ENCODE measurements around the gene PFKP.
A peak's percentile ranks its signal among the peaks of the same experiment; 100 is the strongest.

Gene PFKP

GRCh38 chr10:3043512-3044368 lies 23.6 kb upstream of the PFKP start:
- Histone ChIP-seq H2BK5ac (ENCODE audit: low read length) (no peak overlapping the region), H3K79me2 (ENCODE audit: control insufficient read depth, insufficient read depth, low read length) (no peaks in the 10 kb centered on the region), H3K23ac (ENCODE audit: low read length) (no peak overlapping the region), H3K4me2 (ENCODE audit: low read length) (no peak overlapping the region), H4K8ac (ENCODE audit: low read depth, low read length) (no peak overlapping the region), H3K56ac (ENCODE audit: low read length) (no peak overlapping the region), H4K5ac (ENCODE audit: low read length) (no peak overlapping the region), H3K18ac (ENCODE audit: low read length) (no peak overlapping the region), H3K9ac (ENCODE audit: low read length) (no peak overlapping the region), H3K36me3 (ENCODE audit: control insufficient read depth, insufficient read depth, low read length) (no peaks in the 10 kb centered on the region), H3K4me1 (ENCODE audit: control insufficient read depth, low read depth, low read length) (no peaks in the 10 kb centered on the region), H3K79me1 (ENCODE audit: low read length) (no peaks in the 10 kb centered on the region), H3K27me3 (ENCODE audit: insufficient read depth, low read length, poor library complexity) (no peaks in the 10 kb centered on the region), H2BK15ac (replicated peaks; ENCODE audit: low read depth) (no peak overlapping the region), H2AK5ac (ENCODE audit: low read length) (no peak overlapping the region), H3K27ac (ENCODE audit: low read depth, low read length) (no peak overlapping the region), H3K4ac (ENCODE audit: low read depth, low read length) (no peak overlapping the region), H3K4me3 (ENCODE audit: low read length) (no peak overlapping the region), H2BK120ac (ENCODE audit: low read depth, low read length) (no peak overlapping the region)
- peak; percentile 93 for DNase-seq
- WGBS (ENCODE audit: extremely low coverage, insufficient coverage, low lambda C conversion rate), result no CpG with 5 or more reads among the region's 16 CpGs

- DNase-seq, result peak; percentile 87
- Histone ChIP-seq H2BK120ac (ENCODE audit: low read depth, low read length) (no peak overlapping the region), H3K27me3 (ENCODE audit: insufficient read depth, low read length, poor library complexity) (no peaks in the 10 kb centered on the region), H3K18ac (ENCODE audit: low read length) (no peak overlapping the region), H2BK15ac (replicated peaks; ENCODE audit: low read depth) (no peak overlapping the region), H3K4me2 (ENCODE audit: low read length) (no peak overlapping the region), H3K4me3 (ENCODE audit: low read length) (no peak overlapping the region), H3K9ac (ENCODE audit: low read length) (no peak overlapping the region), H4K8ac (ENCODE audit: low read depth, low read length) (no peak overlapping the region), H3K79me1 (ENCODE audit: low read length) (no peaks in the 10 kb centered on the region), H3K4me1 (ENCODE audit: control insufficient read depth, low read depth, low read length) (no peaks in the 10 kb centered on the region), H2AK5ac (ENCODE audit: low read length) (no peak overlapping the region), H2BK5ac (ENCODE audit: low read length) (no peak overlapping the region), H3K23ac (ENCODE audit: low read length) (no peak overlapping the region), H3K56ac (ENCODE audit: low read length) (peak overlapping the region; percentile 66), H4K5ac (ENCODE audit: low read length) (no peak overlapping the region), H3K79me2 (ENCODE audit: control insufficient read depth, insufficient read depth, low read length) (no peaks in the 10 kb centered on the region), H3K27ac (ENCODE audit: low read depth, low read length) (peak overlapping the region; percentile 5), H3K4ac (ENCODE audit: low read depth, low read length) (peak overlapping the region; percentile 37), H3K36me3 (ENCODE audit: control insufficient read depth, insufficient read depth, low read length) (no peaks in the 10 kb centered on the region)
- WGBS (ENCODE audit: extremely low coverage, insufficient coverage, low lambda C conversion rate), result 100% methylated on average over 1 of the region's 11 CpGs
Observed at GRCh38 chr10:3045471-3046209, 21.7 kb upstream of the PFKP start.

GRCh38 chr10:3046210-3046779 lies 21.1 kb upstream of the PFKP start:
- no peaks in the 10 kb centered on the region for H3K4me1 ChIP-seq (ENCODE audit: control insufficient read depth, low read depth, low read length)
- DNase-seq, result no peak
- no peak overlapping the region for H2AK5ac ChIP-seq (ENCODE audit: low read length)
- H3K18ac ChIP-seq (ENCODE audit: low read length), result no peak overlapping the region
- H3K79me1 ChIP-seq (ENCODE audit: low read length), result no peaks in the 10 kb centered on the region
- H4K5ac ChIP-seq (ENCODE audit: low read length), result no peak overlapping the region
- H2BK15ac ChIP-seq (replicated peaks; ENCODE audit: low read depth), result no peak overlapping the region
- no peaks in the 10 kb centered on the region for H3K27me3 ChIP-seq (ENCODE audit: insufficient read depth, low read length, poor library complexity)
- no peak overlapping the region for H3K4ac ChIP-seq (ENCODE audit: low read depth, low read length)
- no peaks in the 10 kb centered on the region for H3K36me3 ChIP-seq (ENCODE audit: control insufficient read depth, insufficient read depth, low read length)
- H3K56ac ChIP-seq (ENCODE audit: low read length), result peak overlapping the region; percentile 47
- no peak overlapping the region for H3K9ac ChIP-seq (ENCODE audit: low read length)
- no peak overlapping the region for H3K23ac ChIP-seq (ENCODE audit: low read length)
- no peak overlapping the region for H3K4me3 ChIP-seq (ENCODE audit: low read length)
- H2BK5ac ChIP-seq (ENCODE audit: low read length), result no peak overlapping the region
- no peak overlapping the region for H2BK120ac ChIP-seq (ENCODE audit: low read depth, low read length)
- no CpG with 5 or more reads among the region's 6 CpGs for WGBS (ENCODE audit: extremely low coverage, insufficient coverage, low lambda C conversion rate)
- H4K8ac ChIP-seq (ENCODE audit: low read depth, low read length), result no peak overlapping the region
- no peaks in the 10 kb centered on the region for H3K79me2 ChIP-seq (ENCODE audit: control insufficient read depth, insufficient read depth, low read length)
- no peak overlapping the region for H3K27ac ChIP-seq (ENCODE audit: low read depth, low read length)
- H3K4me2 ChIP-seq (ENCODE audit: low read length), result no peak overlapping the region

GRCh38 chr10:3046981-3047547 lies 20.3 kb upstream of the PFKP start:
- no peak overlapping the region for H3K18ac ChIP-seq (ENCODE audit: low read length)
- H3K56ac ChIP-seq (ENCODE audit: low read length), result no peak overlapping the region
- H2BK120ac ChIP-seq (ENCODE audit: low read depth, low read length), result no peak overlapping the region
- no peaks in the 10 kb centered on the region for H3K4me1 ChIP-seq (ENCODE audit: control insufficient read depth, low read depth, low read length)
- H3K4me2 ChIP-seq (ENCODE audit: low read length), result no peak overlapping the region
- DNase-seq, result no peak
- H3K79me2 ChIP-seq (ENCODE audit: control insufficient read depth, insufficient read depth, low read length), result no peaks in the 10 kb centered on the region
- H3K23ac ChIP-seq (ENCODE audit: low read length), result no peak overlapping the region
- no peak overlapping the region for H2AK5ac ChIP-seq (ENCODE audit: low read length)
- no peak overlapping the region for H3K27ac ChIP-seq (ENCODE audit: low read depth, low read length)
- no peaks in the 10 kb centered on the region for H3K79me1 ChIP-seq (ENCODE audit: low read length)
- no peak overlapping the region for H3K9ac ChIP-seq (ENCODE audit: low read length)
- no peak overlapping the region for H3K4me3 ChIP-seq (ENCODE audit: low read length)
- no peak overlapping the region for H4K8ac ChIP-seq (ENCODE audit: low read depth, low read length)
- H3K27me3 ChIP-seq (ENCODE audit: insufficient read depth, low read length, poor library complexity), result no peaks in the 10 kb centered on the region
- no peak overlapping the region for H2BK5ac ChIP-seq (ENCODE audit: low read length)
- H4K5ac ChIP-seq (ENCODE audit: low read length), result no peak overlapping the region
- no peaks in the 10 kb centered on the region for H3K36me3 ChIP-seq (ENCODE audit: control insufficient read depth, insufficient read depth, low read length)
- no peak overlapping the region for H3K4ac ChIP-seq (ENCODE audit: low read depth, low read length)
- no peak overlapping the region for H2BK15ac ChIP-seq (replicated peaks; ENCODE audit: low read depth)
- WGBS (ENCODE audit: extremely low coverage, insufficient coverage, low lambda C conversion rate), result no CpG with 5 or more reads among the region's 8 CpGs

GRCh38 chr10:3047596-3047995 lies 19.8 kb upstream of the PFKP start:
- Histone ChIP-seq H3K18ac (ENCODE audit: low read length) (no peak overlapping the region), H2BK120ac (ENCODE audit: low read depth, low read length) (no peak overlapping the region), H3K23ac (ENCODE audit: low read length) (no peak overlapping the region), H2BK15ac (replicated peaks; ENCODE audit: low read depth) (no peak overlapping the region), H2AK5ac (ENCODE audit: low read length) (no peak overlapping the region), H3K79me2 (ENCODE audit: control insufficient read depth, insufficient read depth, low read length) (no peaks in the 10 kb centered on the region), H3K4me1 (ENCODE audit: control insufficient read depth, low read depth, low read length) (no peaks in the 10 kb centered on the region), H3K56ac (ENCODE audit: low read length) (no peak overlapping the region), H4K8ac (ENCODE audit: low read depth, low read length) (no peak overlapping the region), H3K36me3 (ENCODE audit: control insufficient read depth, insufficient read depth, low read length) (no peaks in the 10 kb centered on the region), H3K79me1 (ENCODE audit: low read length) (no peaks in the 10 kb centered on the region), H3K4ac (ENCODE audit: low read depth, low read length) (no peak overlapping the region), H3K9ac (ENCODE audit: low read length) (no peak overlapping the region), H3K4me2 (ENCODE audit: low read length) (no peak overlapping the region), H2BK5ac (ENCODE audit: low read length) (no peak overlapping the region), H3K27me3 (ENCODE audit: insufficient read depth, low read length, poor library complexity) (no peaks in the 10 kb centered on the region), H3K4me3 (ENCODE audit: low read length) (no peak overlapping the region), H3K27ac (ENCODE audit: low read depth, low read length) (no peak overlapping the region), H4K5ac (ENCODE audit: low read length) (no peak overlapping the region)
- WGBS (ENCODE audit: extremely low coverage, insufficient coverage, low lambda C conversion rate), result no CpG with 5 or more reads among the region's 6 CpGs
- DNase-seq, result no peak
